NCI-H524 (cell line): ENCODE results near the gene FAM72A.
A peak's percentile ranks its signal among the peaks of the same experiment; 100 is the strongest.
"Not testable (repeated sequence)": the region's sequence is repeated elsewhere in the genome, so short reads cannot be mapped to it uniquely, and the experiment has no call there.

Experiments used
- DNase-seq, 2 experiments: peaks; one replicate each; lab custom pipeline; 2025; lab: John Stamatoyannopoulos, UW

The FAM72A gene

DNA sequence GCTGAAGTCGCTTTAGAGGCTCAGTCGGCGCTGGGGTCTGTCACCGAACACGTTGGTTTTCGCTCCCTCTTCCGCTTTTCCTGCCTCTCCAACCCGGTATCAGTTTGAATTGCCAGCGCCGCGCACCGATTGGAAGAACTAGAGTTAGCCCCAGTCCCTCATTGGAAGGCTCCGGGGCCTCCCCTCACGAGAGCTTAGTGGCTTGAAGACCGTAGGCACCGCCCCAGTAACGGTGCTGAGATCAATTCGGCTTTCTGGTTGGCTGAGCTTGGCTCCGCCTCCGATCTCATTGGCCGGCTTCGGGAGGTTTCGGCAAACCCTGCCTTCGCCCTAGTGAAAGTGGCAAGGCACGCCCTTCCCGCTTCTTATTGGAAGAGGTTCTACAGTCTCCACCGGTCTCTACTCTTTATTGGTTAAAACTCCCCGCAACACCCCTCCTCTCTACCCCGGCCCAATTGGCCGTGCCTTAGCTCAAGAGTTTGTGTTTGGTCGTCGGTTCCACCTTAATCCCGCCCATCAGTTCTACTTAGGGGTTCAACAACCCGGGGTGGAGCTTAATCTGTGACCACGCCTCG is at the start of gene FAM72A:
TSS of gene FAM72A (minus strand) at position 51 of the 575 bp plus-strand sequence. CDS start 814 bp downstream, outside the sequence.
- DNase-seq = peak; percentile 95 to 99

DNA sequence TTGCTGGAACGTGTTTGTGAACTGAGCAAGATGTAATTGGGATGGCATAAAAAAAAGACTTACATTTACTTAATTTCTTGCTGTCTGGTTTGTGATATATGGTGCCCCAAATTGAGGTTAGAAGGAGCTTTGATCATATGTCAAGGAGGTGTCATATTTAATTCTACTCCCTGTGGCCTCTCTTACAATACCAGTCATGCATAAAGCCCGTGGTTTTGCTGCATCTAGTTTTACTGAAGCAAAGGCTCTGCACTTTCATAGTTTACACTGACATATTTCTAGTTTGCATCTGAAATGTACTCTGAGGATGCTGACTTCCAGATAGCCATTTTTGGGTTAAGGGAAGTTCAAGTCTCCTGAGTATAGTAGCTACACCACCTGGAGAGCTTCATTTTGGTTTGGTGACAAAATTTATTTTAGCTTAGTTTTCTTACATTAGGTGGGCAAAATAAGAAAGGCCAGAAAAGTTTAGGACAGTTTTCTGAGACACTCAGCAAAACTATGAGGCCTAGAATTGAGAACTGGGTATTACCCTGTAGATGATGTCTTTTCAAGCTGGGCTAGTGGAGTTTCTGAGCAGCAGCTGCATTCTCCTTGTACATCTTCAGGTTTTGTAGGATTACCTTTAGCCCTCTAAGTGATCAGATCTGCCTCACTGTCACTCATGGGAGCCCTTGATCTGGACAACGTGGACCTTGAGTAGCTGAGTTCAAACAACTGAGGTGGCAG is 48.5 kb upstream of the FAM72A start:
- DNase-seq = not testable (repeated sequence)

- DNase-seq = not testable (repeated sequence)
Measured at GRCh38 chr1:206246129-206246886, 43.7 kb upstream of the FAM72A start.

DNA sequence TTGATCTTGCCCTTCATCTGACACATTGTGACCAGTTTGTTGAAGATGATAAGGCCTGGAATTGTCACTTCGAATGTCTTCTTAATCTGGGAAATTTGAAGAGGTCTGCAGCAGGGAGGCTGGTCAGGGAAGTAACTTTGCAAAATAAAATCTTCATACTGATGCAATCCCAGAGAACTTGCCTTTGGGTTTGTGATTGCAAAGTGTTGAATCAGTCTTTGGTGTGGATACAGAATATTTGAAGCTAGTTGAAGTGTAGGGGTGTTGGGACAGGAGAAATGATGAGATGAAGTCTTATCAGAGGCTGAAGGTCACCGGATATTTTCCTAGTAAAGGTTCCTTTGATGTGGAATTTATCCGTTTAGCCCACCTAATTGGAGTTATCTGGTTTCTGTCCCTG is 42.8 kb upstream of the FAM72A start:
- DNase-seq = not testable (repeated sequence)

DNA sequence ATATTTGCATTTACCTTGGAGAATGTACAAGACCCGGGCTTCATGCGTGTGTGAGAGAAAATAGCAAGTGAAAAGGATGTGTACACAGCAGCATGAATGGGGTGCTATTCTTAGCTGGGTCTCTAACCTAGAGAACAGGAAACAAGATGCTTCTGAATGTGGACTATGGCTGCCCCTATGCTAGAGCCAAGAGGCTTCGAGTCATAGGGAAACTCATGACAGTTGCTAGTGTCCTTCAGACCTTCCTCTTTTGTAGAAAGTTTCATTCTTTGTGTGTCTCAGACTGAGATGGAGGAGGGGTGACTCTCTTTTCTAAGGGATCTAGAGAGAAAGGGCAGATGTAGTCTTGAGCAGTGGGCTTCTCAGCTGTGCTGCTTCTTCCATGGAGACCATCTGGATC is 40.7 kb upstream of the FAM72A start:
- not testable (repeated sequence) for DNase-seq

DNA sequence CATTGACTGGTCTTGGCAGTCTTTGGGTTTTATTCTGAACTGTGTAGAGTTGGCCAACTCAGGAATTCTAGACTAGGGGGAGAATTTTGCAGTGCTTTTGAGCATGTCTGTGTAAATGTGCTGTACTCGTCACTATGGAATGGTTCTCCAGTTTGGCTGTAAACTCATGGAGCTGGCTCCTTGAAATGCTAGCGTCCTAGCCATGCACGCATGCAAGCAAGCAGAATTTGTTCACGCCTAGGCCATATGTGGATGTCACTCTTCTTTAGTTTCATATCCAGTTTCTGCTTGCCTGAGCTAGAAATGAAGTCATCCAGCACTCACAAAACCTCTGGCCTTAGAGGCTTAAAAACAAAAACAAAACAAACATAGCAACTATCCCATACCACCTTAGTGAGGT is 37.6 kb upstream of the FAM72A start:
- not testable (repeated sequence) for DNase-seq

- DNase-seq = not testable (repeated sequence)
Measured at GRCh38 chr1:206235190-206235589, 32.6 kb upstream of the FAM72A start.

DNA sequence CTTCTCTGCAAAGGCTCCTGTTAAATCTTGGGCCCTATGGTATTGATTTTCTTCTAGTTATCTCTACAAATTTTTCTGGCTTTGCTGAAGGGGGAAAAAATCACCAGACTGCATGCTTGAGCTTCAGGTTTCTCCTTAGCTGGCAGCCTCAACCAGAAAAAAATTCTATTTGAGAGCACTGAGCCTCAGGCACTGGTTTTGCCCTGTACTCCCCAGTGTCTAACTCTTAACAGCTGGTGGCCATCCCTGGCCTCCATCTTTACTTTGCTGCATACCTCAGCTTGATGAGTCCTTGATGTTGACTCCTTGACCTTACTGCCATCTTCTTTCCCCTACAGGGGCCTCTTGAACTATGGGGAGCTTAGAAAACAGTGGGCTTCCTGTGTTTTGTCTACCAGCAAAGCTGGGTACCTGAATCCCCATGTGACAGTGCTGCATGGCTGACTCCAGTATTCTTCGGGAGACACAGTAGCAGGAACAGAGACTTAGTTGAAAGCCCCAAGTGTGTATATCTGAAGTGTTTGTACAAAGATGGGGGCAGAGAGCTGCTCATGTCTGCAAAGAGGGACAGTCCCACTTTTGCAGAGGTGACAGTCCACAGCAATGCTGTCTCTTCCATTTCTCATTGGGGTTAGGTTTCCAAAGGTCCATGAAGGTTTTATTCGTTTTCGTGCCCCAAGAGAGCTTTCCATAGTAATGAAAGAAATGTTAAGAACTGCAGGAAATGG is 31.7 kb upstream of the FAM72A start:
- not testable (repeated sequence) for DNase-seq

GRCh38 chr1:206232970-206233645 is 30.5 kb upstream of the FAM72A start:
- DNase-seq = not testable (repeated sequence)

GRCh38 chr1:206231989-206232388 is 29.4 kb upstream of the FAM72A start:
- DNase-seq = not testable (repeated sequence)

- DNase-seq = not testable (repeated sequence)
Measured at GRCh38 chr1:206229286-206229685, 26.6 kb upstream of the FAM72A start.

GRCh38 chr1:206226886-206227285 is 24.2 kb upstream of the FAM72A start:
- DNase-seq = not testable (repeated sequence)

DNA sequence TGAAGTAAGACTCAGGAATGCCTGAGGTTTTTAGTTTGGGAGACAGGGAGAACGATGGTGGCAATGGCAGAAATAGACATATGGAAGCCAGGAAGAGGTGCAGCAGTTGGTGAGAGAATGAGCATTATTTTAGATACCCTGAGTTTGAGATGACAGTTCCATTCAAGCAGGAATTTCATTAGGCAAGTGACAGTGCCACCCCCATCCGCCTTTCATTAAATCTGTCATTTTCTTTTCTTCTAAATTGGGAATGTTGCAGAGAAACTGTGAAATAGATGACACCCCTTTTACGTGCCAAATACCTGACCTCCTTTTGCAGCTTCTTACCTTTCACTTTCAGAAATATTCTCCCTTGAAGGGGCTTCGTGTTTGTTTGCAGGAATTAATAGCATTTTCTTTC is 22.7 kb upstream of the FAM72A start:
- DNase-seq = not testable (repeated sequence)

DNA sequence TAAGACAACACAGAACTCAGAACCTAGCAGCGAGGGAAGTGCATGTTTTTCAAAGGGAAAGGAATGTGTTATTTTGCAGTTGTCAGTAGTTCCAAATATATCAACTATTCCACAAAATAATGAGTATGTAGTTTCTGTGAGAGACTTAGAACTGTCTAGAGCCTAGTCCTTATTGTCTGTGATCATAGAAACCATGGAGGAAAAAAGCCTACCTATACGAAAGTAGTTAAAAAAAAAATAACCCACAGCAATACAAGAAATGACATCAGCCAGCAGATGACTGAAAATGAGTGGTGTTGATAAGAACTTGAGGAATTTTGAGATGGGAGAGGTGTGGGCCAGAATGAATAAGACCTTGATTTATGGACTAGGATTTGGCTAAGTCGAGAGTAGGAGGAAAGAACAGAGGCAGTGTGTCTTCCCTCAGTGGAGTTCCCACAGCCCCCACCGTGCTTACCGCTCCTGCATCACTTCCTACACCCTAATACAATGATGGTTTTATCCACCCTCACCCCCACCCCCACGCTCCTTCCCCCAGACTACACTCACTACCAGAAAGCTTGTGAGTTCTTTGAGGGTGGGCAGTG is 21.6 kb upstream of the FAM72A start:
- not testable (repeated sequence) for DNase-seq

GRCh38 chr1:206221585-206221984 is 18.9 kb upstream of the FAM72A start:
- not testable (repeated sequence) for DNase-seq

DNA sequence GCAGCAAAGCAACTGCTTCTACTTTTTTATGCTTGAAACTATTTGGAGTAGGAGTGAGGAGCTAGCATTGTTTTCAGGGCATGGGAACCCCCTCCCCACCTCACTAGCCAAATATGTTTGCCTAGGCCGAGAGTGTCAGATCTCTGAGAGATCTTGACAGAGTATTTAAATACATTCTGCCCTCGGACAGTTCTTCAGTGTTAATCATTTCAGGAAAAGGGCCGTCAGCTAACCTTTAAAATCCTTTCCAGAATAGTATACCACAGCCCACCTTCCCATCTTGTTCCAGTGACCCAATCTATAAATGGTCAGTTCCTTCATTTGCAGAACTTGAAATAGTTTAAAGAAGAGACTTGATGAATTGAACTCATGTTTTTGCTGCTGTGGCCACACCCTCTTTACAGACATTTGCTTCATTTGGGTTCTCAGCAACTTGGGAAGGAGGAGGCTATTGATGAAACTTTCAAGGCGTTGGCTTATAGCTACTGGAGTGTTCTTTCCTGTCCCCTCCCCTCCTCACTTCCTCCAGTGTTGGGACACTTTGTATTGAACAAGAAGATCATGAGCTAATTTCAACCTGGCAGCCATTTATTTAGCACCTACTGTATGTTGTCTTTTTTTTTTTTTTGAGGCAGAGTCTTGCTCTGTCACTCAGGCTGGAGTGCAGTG is 17.8 kb upstream of the FAM72A start:
- DNase-seq = not testable (repeated sequence)

GRCh38 chr1:206219514-206220331 is 17.1 kb upstream of the FAM72A start:
- DNase-seq = not testable (repeated sequence)

- not testable (repeated sequence) for DNase-seq
Measured at GRCh38 chr1:206218765-206219164, 16.1 kb upstream of the FAM72A start.

GRCh38 chr1:206218285-206218684 is 15.6 kb upstream of the FAM72A start:
- DNase-seq = not testable (repeated sequence)
